Sigmoid colon (tissue), 4 donors: ENCODE results near the gene GALNT7.

ENCODE experiments used
- POLR2A ChIP-seq, 2 donors: fragments of 450-650 bp; IDR thresholded peaks; one replicate each; pipeline ENCODE4 v1.6.1; 2016; ENCODE audit warnings: antibody characterized with exemption in 2 of 2, mild to moderate bottlenecking in 2 of 2, moderate library complexity in 2 of 2
- POLR2AphosphoS5 ChIP-seq, 4 donors: sonication (generic); formaldehyde crosslinking; IDR thresholded peaks; one replicate each; pipeline ENCODE4 v1.6.1; 2017; ENCODE audit warnings: antibody characterized with exemption in 4 of 4
- TF ChIP-seq, protein P1 (sequence below), 4 experiments: fragments of 450-650 bp in 3 of 4; fragments of 200-600 bp in 1 of 4; IDR thresholded peaks; one replicate each; pipeline ENCODE4 v1.5.1; 2016 to 2019; ENCODE audit warnings: antibody characterized with exemption in 4 of 4, mild to moderate bottlenecking in 3 of 4, moderate library complexity in 2 of 4

DNA sequence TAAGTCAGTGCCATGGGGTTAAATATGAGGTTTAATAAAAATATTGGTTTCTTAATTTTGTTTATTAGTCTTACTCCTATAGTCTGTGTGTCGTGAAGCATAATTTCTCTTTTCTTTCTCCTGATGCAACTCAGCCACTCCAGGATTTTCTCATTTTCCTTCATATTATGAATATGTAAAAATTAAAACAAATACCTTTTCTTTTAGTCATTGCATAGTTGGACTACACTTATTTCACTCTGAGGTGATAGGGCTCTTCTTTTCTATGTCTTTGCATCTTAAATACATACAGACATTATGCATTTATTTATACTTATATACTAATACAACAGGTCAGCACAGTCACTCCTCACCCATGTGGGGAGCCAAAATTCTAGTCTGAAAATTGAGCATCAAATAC lies 19.1 kb downstream of the GALNT7 start:
- TF ChIP-seq POLR2A (IDR thresholded peaks at IDR 0.05): no peak
- TF ChIP-seq, protein P1, sequence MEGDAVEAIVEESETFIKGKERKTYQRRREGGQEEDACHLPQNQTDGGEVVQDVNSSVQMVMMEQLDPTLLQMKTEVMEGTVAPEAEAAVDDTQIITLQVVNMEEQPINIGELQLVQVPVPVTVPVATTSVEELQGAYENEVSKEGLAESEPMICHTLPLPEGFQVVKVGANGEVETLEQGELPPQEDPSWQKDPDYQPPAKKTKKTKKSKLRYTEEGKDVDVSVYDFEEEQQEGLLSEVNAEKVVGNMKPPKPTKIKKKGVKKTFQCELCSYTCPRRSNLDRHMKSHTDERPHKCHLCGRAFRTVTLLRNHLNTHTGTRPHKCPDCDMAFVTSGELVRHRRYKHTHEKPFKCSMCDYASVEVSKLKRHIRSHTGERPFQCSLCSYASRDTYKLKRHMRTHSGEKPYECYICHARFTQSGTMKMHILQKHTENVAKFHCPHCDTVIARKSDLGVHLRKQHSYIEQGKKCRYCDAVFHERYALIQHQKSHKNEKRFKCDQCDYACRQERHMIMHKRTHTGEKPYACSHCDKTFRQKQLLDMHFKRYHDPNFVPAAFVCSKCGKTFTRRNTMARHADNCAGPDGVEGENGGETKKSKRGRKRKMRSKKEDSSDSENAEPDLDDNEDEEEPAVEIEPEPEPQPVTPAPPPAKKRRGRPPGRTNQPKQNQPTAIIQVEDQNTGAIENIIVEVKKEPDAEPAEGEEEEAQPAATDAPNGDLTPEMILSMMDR (IDR thresholded peaks at IDR 0.05): no peak
- no peak for TF ChIP-seq POLR2AphosphoS5 (IDR thresholded peaks at IDR 0.05)
